Neural progenitor cell (in vitro differentiated cells): ENCODE results near the gene CEP128. TPM values are rescaled to one million over a fixed set of nuclear protein-coding genes. Genes with fewer than 3 reads are reported as not detected.

Experiments used
- DNase-seq: peaks from one replicate; pipeline ENCODE4 v3.0.0-alpha.2; 2016; ENCODE audit warnings: low spot score
- H2AFZ ChIP-seq: fragments of 200-600 bp; sonication (generic); replicated peaks from 2 replicates; pipeline ENCODE4 v1.6.1; 2016; ENCODE audit warnings: antibody characterized with exemption
- H3F3A ChIP-seq: fragments of 200-600 bp; sonication (generic); 2 replicates; pipeline ENCODE4 v1.6.1; 2016; ENCODE audit warnings: antibody characterized with exemption, low read depth
- H3K27ac ChIP-seq: fragments of 200-600 bp; sonication (generic); 2 replicates; pipeline ENCODE4 v1.5.1; 2016; ENCODE audit warnings: mild to moderate bottlenecking
- H3K27me3 ChIP-seq: fragments of 200-600 bp; sonication (generic); 2 replicates; pipeline ENCODE4 v1.6.1; 2016; ENCODE audit warnings: mild to moderate bottlenecking, moderate library complexity
- H3K36me3 ChIP-seq: fragments of 200-600 bp; sonication (generic); 2 replicates; pipeline ENCODE4 v1.5.1; 2016
- H3K4me1 ChIP-seq: fragments of 200-600 bp; sonication (generic); 2 replicates; pipeline ENCODE4 v1.6.1; 2016; ENCODE audit warnings: mixed run types
- H3K4me2 ChIP-seq: fragments of 200-600 bp; sonication (generic); 2 replicates; pipeline ENCODE4 v1.6.1; 2016
- H3K4me3 ChIP-seq: fragments of 200-600 bp; sonication (generic); 2 replicates; pipeline ENCODE4 v1.5.1; 2016
- H3K79me2 ChIP-seq: fragments of 200-600 bp; sonication (generic); 2 replicates; pipeline ENCODE4 v1.6.1; 2016; ENCODE audit warnings: low read depth
- H3K9ac ChIP-seq: fragments of 200-600 bp; sonication (generic); 2 replicates; pipeline ENCODE4 v1.6.1; 2016
- H3K9me3 ChIP-seq: fragments of 200-600 bp; sonication (generic); 2 replicates; pipeline ENCODE4 v1.5.1; 2016; ENCODE audit warnings: low read depth
- H4K20me1 ChIP-seq: fragments of 200-600 bp; sonication (generic); 2 replicates; pipeline ENCODE4 v1.6.1; 2016; ENCODE audit warnings: low read depth
- H3K27ac Mint-ChIP-seq: 3 replicates; pipeline ENCODE4 v1.8.0; 2021; ENCODE audit warnings: mixed read lengths
- H3K27me3 Mint-ChIP-seq: 2 replicates; pipeline ENCODE4 v1.8.0; 2022; ENCODE audit warnings: low read depth, mild to moderate bottlenecking, inconsistent platforms, moderate library complexity, mixed read lengths; ENCODE audit not compliant: insufficient read depth
- H3K36me3 Mint-ChIP-seq: 3 replicates; pipeline ENCODE4 v1.8.0; 2021; ENCODE audit warnings: mixed read lengths
- H3K4me1 Mint-ChIP-seq: 3 replicates; pipeline ENCODE4 v1.8.0; 2021; ENCODE audit warnings: mixed read lengths
- H3K4me3 Mint-ChIP-seq: 3 replicates; pipeline ENCODE4 v1.8.0; 2021; ENCODE audit warnings: mild to moderate bottlenecking, moderate library complexity, mixed read lengths
- H3K9me3 Mint-ChIP-seq: 3 replicates; pipeline ENCODE4 v1.8.0; 2020; ENCODE audit warnings: mixed read lengths
- CTCF ChIP-seq: fragments of 200-600 bp; sonication (generic); IDR thresholded peaks from 2 replicates; pipeline ENCODE4 v1.5.1; 2017; ENCODE audit warnings: antibody characterized with exemption, mild to moderate bottlenecking
- EZH2 ChIP-seq: fragments of 200-600 bp; sonication (generic); IDR thresholded peaks from 2 replicates; pipeline ENCODE4 v1.6.1; 2017; ENCODE audit warnings: antibody characterized with exemption, mild to moderate bottlenecking, moderate library complexity
- EZH2phosphoT487 ChIP-seq: fragments of 200-600 bp; sonication (generic); IDR thresholded peaks from 2 replicates; pipeline ENCODE4 v1.6.1; 2017; ENCODE audit warnings: antibody characterized with exemption
- total RNA-seq: library from RNA; depleted of rRNA; stranded (reverse); fragments of >200 nt; gene quantifications from 2 replicates; pipeline ENCODE4 v1.2.3, GENCODE V29; 2015; ENCODE audit warnings: low replicate concordance

CEP128 gene
- total RNA-seq, 1 donor from 2014 or later: 12.1 TPM

GRCh38 chr14:80585506-80585835, 356.1 kb downstream of the CEP128 start:
- no peaks in the 10 kb centered on the region for H3K9me3 ChIP-seq
- Mint-ChIP-seq H3K4me3 (no peak overlapping the region), H3K27me3 (no peaks in the 10 kb centered on the region), H3K36me3 (no peaks in the 10 kb centered on the region), H3K9me3 (no peaks in the 10 kb centered on the region), H3K27ac (no peak overlapping the region), H3K4me1 (no peaks in the 10 kb centered on the region)
- no peak overlapping the region for H3K4me2 ChIP-seq
- H3K4me3 ChIP-seq: no peak overlapping the region
- H3K36me3 ChIP-seq: no peaks in the 10 kb centered on the region
- TF ChIP-seq EZH2phosphoT487: no peak
- H2AFZ ChIP-seq: no peak overlapping the region
- DNase-seq: no peak
- H3K27me3 ChIP-seq: no peaks in the 10 kb centered on the region
- H3F3A ChIP-seq: no peaks in the 10 kb centered on the region
- no peak overlapping the region for H3K27ac ChIP-seq
- no peaks in the 10 kb centered on the region for H4K20me1 ChIP-seq
- H3K9ac ChIP-seq: no peak overlapping the region
- no peaks in the 10 kb centered on the region for H3K4me1 ChIP-seq
- H3K79me2 ChIP-seq: no peaks in the 10 kb centered on the region

- Mint-ChIP-seq H3K9me3 (no peaks in the 10 kb centered on the region), H3K27ac (no peak overlapping the region), H3K4me3 (no peak overlapping the region), H3K27me3 (no peaks in the 10 kb centered on the region), H3K4me1 (no peaks in the 10 kb centered on the region), H3K36me3 (no peaks in the 10 kb centered on the region)
- Histone ChIP-seq H3K27me3 (no peaks in the 10 kb centered on the region), H3K4me3 (no peak overlapping the region), H3K4me1 (no peaks in the 10 kb centered on the region), H4K20me1 (no peaks in the 10 kb centered on the region), H3K9me3 (no peaks in the 10 kb centered on the region), H3K36me3 (no peaks in the 10 kb centered on the region), H2AFZ (no peak overlapping the region), H3K79me2 (no peaks in the 10 kb centered on the region), H3K9ac (no peak overlapping the region), H3F3A (no peaks in the 10 kb centered on the region), H3K4me2 (no peak overlapping the region), H3K27ac (no peak overlapping the region)
- no peak for DNase-seq
- TF ChIP-seq EZH2 (no peak), CTCF (no peak), EZH2phosphoT487 (no peak)
These were observed 356.6 kb downstream of the CEP128 start for GRCh38 chr14:80584744-80585505.

- H3K36me3 Mint-ChIP-seq: no peaks in the 10 kb centered on the region
These were observed 363.9 kb downstream of the CEP128 start for GRCh38 chr14:80577599-80577998.

More at GRCh38 chr14:80577599-80577998, 363.9 kb downstream of the CEP128 start:
- Histone ChIP-seq H3K9me3 (no peaks in the 10 kb centered on the region), H3K79me2 (no peaks in the 10 kb centered on the region), H3K4me2 (no peak overlapping the region), H3K4me1 (no peaks in the 10 kb centered on the region), H3K4me3 (no peak overlapping the region), H2AFZ (no peak overlapping the region), H3K27me3 (no peaks in the 10 kb centered on the region), H4K20me1 (no peaks in the 10 kb centered on the region), H3K27ac (no peak overlapping the region), H3F3A (no peaks in the 10 kb centered on the region), H3K36me3 (no peaks in the 10 kb centered on the region), H3K9ac (no peak overlapping the region)
- Mint-ChIP-seq H3K4me1 (no peaks in the 10 kb centered on the region), H3K9me3 (no peaks in the 10 kb centered on the region), H3K27ac (no peak overlapping the region), H3K4me3 (no peak overlapping the region), H3K27me3 (no peaks in the 10 kb centered on the region)
- TF ChIP-seq EZH2phosphoT487 (no peak), CTCF (no peak), EZH2 (no peak)
- no peak for DNase-seq
